A549 (cell line): ENCODE measurements around the gene ARHGAP22. TPM values are rescaled to one million over a fixed set of nuclear protein-coding genes. Genes with fewer than 3 reads are reported as not detected.

Experiments used
- ATAC-seq, 2 experiments: fragments of 200-7000 bp in 1 of 2; fragments of >200 bp in 1 of 2; cut with Nextera tagmentation in 1 of 2; cut with Tn5 transposase in 1 of 2; 3 replicates each; pipeline versions ENCODE4 v1.8.0 to v1.9.1; 2018 to 2020; ENCODE audit warnings: mild to moderate bottlenecking in 1 of 2, moderate library complexity in 1 of 2
- CTCF ChIA-PET: fragments of 300-600 bp; sonication (Branson Sonifier 250); formaldehyde crosslinking; extraction: SDS; loops from one replicate; lab custom pipeline; 2021; ENCODE audit warnings: antibody characterized with exemption, inconsistent platforms; lab: Yijun Ruan, JAX
- POLR2A ChIA-PET: fragments of 350-600 bp; formaldehyde crosslinking; extraction: SDS; loops from one replicate; lab custom pipeline; 2021; ENCODE audit warnings: antibody characterized with exemption, inconsistent platforms; lab: Yijun Ruan, JAX
- DNase-seq, 2 experiments: peaks; one replicate each; pipeline versions ENCODE4 v3.0.0 to v3.0.0-alpha.2; 2011 to 2016; ENCODE audit warnings: low read depth in 1 of 2, low spot score in 1 of 2
- FAIRE-seq: peaks from 2 replicates; lab custom pipeline; 2011; peaks lifted over from hg19 to GRCh38; lab: Jason Lieb, UNC
- H3K27ac ChIP-seq, 2 experiments: fragments of >200 bp; sonication (Bioruptor Twin); formaldehyde crosslinking; 3 replicates each; pipeline ENCODE4 v1.5.1; 2016 to 2017
- H3K4me1 ChIP-seq: fragments of >200 bp; sonication (Bioruptor Twin); formaldehyde crosslinking; 3 replicates; pipeline ENCODE4 v1.6.1; 2016
- H3K4me2 ChIP-seq: fragments of >200 bp; sonication (Bioruptor Twin); formaldehyde crosslinking; 3 replicates; pipeline ENCODE4 v1.6.1; 2016
- H3K4me3 ChIP-seq: fragments of >200 bp; sonication (Bioruptor Twin); formaldehyde crosslinking; 3 replicates; pipeline ENCODE4 v1.5.1; 2016
- H3K9me3 ChIP-seq: fragments of >200 bp; sonication (Bioruptor Twin); formaldehyde crosslinking; 3 replicates; pipeline ENCODE4 v1.6.1; 2016
- CEBPB ChIP-seq, 2 experiments: fragments of >200 bp in 1 of 2; sonication (Bioruptor Twin) in 1 of 2; formaldehyde crosslinking in 1 of 2; IDR thresholded peaks; 2 replicates each; pipeline ENCODE4 v1.6.1; 2012 to 2016
- CHD2 ChIP-seq: fragments of 150-350 bp; IDR thresholded peaks from 2 replicates; pipeline ENCODE4 v1.6.1; 2014; ENCODE audit warnings: low read length; ENCODE audit not compliant: partially characterized antibody
- FOSB ChIP-seq: fragments of 250-450 bp; sonication (Bioruptor Pico); IDR thresholded peaks from 2 replicates; pipeline ENCODE4 v1.5.0; 2020; ENCODE audit warnings: mild to moderate bottlenecking, moderate library complexity
- FOSL2 ChIP-seq, 2 experiments: fragments of 450-650 bp in 1 of 2; fragments of >200 bp in 1 of 2; sonication (Bioruptor Twin) in 1 of 2; formaldehyde crosslinking; IDR thresholded peaks; 2 replicates each; pipeline versions ENCODE4 v1.5.0 to v1.6.1; 2016 to 2020; ENCODE audit warnings: mild to moderate bottlenecking in 1 of 2, moderate library complexity in 1 of 2
- HEYL ChIP-seq: fragments of 250-450 bp; sonication (Bioruptor Pico); IDR thresholded peaks from 2 replicates; pipeline ENCODE4 v1.8.0; 2021; ENCODE audit warnings: mild to moderate bottlenecking, moderate library complexity
- HOXB13 ChIP-seq: fragments of 250-450 bp; sonication (Bioruptor Pico); IDR thresholded peaks from 2 replicates; pipeline ENCODE4 v1.5.0; 2020; ENCODE audit warnings: low read depth, mild to moderate bottlenecking, moderate library complexity
- HOXB5 ChIP-seq: fragments of 250-450 bp; sonication (Bioruptor Pico); IDR thresholded peaks from 2 replicates; pipeline ENCODE4 v1.5.0; 2020; ENCODE audit warnings: mild to moderate bottlenecking, moderate library complexity
- MAFK ChIP-seq: fragments of 450-650 bp; IDR thresholded peaks from 2 replicates; pipeline ENCODE4 v1.6.1; 2014; ENCODE audit not compliant: partially characterized antibody
- NFE2L2 ChIP-seq: fragments of 150-350 bp; conservative IDR thresholded peaks from 2 replicates; pipeline ENCODE4 v1.6.1; 2014; ENCODE audit warnings: low read length
- NPAS2 ChIP-seq: fragments of 250-450 bp; sonication (Bioruptor Pico); IDR thresholded peaks from 2 replicates; pipeline ENCODE4 v1.8.0; 2022; ENCODE audit warnings: mild to moderate bottlenecking, moderate library complexity, borderline replicate concordance
- NR3C1 ChIP-seq: fragments of >200 bp; sonication (Bioruptor Twin); formaldehyde crosslinking; IDR thresholded peaks from 3 replicates; pipeline ENCODE4 v1.6.1; 2017
- POLR2AphosphoS2 ChIP-seq: conservative IDR thresholded peaks from 2 replicates; pipeline ENCODE4 v1.6.1; 2012; ENCODE audit warnings: low read length, improper control_type of control experiment, inconsistent platforms
- RCOR1 ChIP-seq: fragments of 150-350 bp; IDR thresholded peaks from 2 replicates; pipeline ENCODE4 v1.6.1; 2014; ENCODE audit warnings: antibody characterized with exemption, low read length, low read depth
- RFX5 ChIP-seq: fragments of 450-650 bp; IDR thresholded peaks from 2 replicates; pipeline ENCODE4 v1.7.1; 2014; ENCODE audit warnings: antibody characterized with exemption, mild to moderate bottlenecking, moderate library complexity
- RNF2 ChIP-seq: fragments of 200-600 bp; sonication (generic); IDR thresholded peaks from 2 replicates; pipeline ENCODE4 v1.6.1; 2016; ENCODE audit warnings: low read depth, mild to moderate bottlenecking, antibody characterized with exemption, moderate library complexity, borderline replicate concordance
- SMC3 ChIP-seq: fragments of >200 bp; sonication (Bioruptor Twin); formaldehyde crosslinking; IDR thresholded peaks from 3 replicates; pipeline ENCODE4 v1.6.1; 2018; ENCODE audit warnings: inconsistent platforms
- TFCP2L1 ChIP-seq: fragments of 250-450 bp; sonication (Bioruptor Pico); IDR thresholded peaks from 2 replicates; pipeline ENCODE4 v1.5.0; 2021; ENCODE audit warnings: mild to moderate bottlenecking
- USF2 ChIP-seq: fragments of 450-650 bp; IDR thresholded peaks from 2 replicates; pipeline ENCODE4 v1.6.1; 2014; ENCODE audit warnings: antibody characterized with exemption
- ZFP36 ChIP-seq: fragments of 450-650 bp; IDR thresholded peaks from 2 replicates; pipeline ENCODE4 v1.6.1; 2014; ENCODE audit warnings: borderline replicate concordance; ENCODE audit not compliant: partially characterized antibody
- WGBS: methylation state at CpG from one replicate; pipeline ENCODE4 v1.1.6; 2017; ENCODE audit errors: missing lambda C conversion rate; 5-methylcytosine and 5-hydroxymethylcytosine counted together
- polyA plus RNA-seq, 4 experiments: library from polyadenylated mRNA; depleted of rRNA in 3 of 4; stranded (reverse); fragments of >200 nt; fragmentation: RNase III in 1 of 4; extraction: RNeasy Plus Mini Kit Qiagen cat#74134 plus additional on column Dnase treatment in 1 of 4; gene quantifications; 2 replicates in 3 of 4; 3 replicates in 1 of 4; pipeline ENCODE4 v1.2.3, GENCODE V29; 2011 to 2017
- TF ChIP-seq, protein P1 (sequence below): IDR thresholded peaks from 2 replicates; pipeline ENCODE4 v1.6.1; 2012

The ARHGAP22 gene
- polyA plus RNA-seq, 2 of the 4 experiments (the other 2 are of a cell fraction), result 1.9 to 3.2 TPM

GRCh38 chr10:48475943-48476278 is 129.0 kb downstream of the ARHGAP22 start:
- ChIA-PET CTCF (interaction anchor here (1.0 kb wide), 1 partner anchor 33 kb away, joined by 3 read pairs; no protein-coding TSS in a partner anchor), POLR2A (no interaction called here)
- DNase-seq, result no peak

GRCh38 chr10:48474765-48475365 is 130.0 kb downstream of the ARHGAP22 start:
- Histone ChIP-seq H3K27ac (no peak overlapping the region), H3K9me3 (no peaks in the 10 kb centered on the region; the same call in 2 of the 3 replicates), H3K4me3 (no peak overlapping the region), H3K4me2 (no peak overlapping the region), H3K4me1 (no peaks in the 10 kb centered on the region)
- POLR2A ChIA-PET, result no interaction called here
- TF ChIP-seq RNF2 (no peak), RFX5 (no peak), HOXB5 (no peak), HEYL (CRISPR knock-in tag) (no peak)
- 89% methylated on average over 3 of the region's 3 CpGs for WGBS
- DNase-seq (no peak), FAIRE-seq (no peak), ATAC-seq (no peak)
- CTCF ChIA-PET, result interaction anchor here (1.0 to 1.4 kb wide), 2 partner anchors 12 to 32 kb away, joined by 3 to 4 read pairs; no protein-coding TSS in a partner anchor

More at GRCh38 chr10:48475943-48476278, 129.0 kb downstream of the ARHGAP22 start:
- H3K9me3 ChIP-seq, result no peaks in the 10 kb centered on the region; the same call in 2 of the 3 replicates
- H3K4me2 ChIP-seq, result no peak overlapping the region
- no peak for ATAC-seq
- no peak overlapping the region for H3K4me3 ChIP-seq
- WGBS, result 93% methylated on average over 2 of the region's 4 CpGs
- H3K4me1 ChIP-seq, result no peaks in the 10 kb centered on the region
- FAIRE-seq, result no peak
- no peak overlapping the region for H3K27ac ChIP-seq
- TF ChIP-seq NFE2L2, result no peak
- no peak for TF ChIP-seq MAFK
- no peak for TF ChIP-seq RNF2
- TF ChIP-seq CEBPB (IDR thresholded peaks at IDR 0.05), result no peak

DNA sequence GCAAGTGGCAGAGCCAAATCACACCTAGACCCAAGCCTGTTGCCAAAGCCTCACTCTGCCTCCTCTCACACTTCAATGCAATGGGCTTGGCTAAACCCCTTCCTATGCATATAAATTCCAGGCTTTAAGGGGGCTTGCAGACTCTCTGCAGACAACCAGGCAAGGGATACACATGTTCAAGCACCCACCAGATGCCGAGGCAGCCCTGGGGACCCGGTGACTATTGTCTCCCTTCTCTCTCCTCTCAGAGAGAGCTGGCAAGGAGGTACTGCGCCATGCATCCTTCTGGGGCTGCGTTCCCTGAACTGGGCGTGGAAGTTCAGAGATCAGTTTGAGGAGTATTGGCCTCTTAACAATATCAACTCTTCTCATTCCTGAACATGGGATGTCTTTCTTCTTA is 131.2 kb downstream of the ARHGAP22 start:
- DNase-seq (no peak), FAIRE-seq (no peak), ATAC-seq (no peak)
- ChIA-PET POLR2A (no interaction called here), CTCF (no interaction called here)
- Histone ChIP-seq H3K4me1 (no peaks in the 10 kb centered on the region), H3K9me3 (no peaks in the 10 kb centered on the region; the same call in 2 of the 3 replicates), H3K4me3 (no peak overlapping the region), H3K4me2 (no peak overlapping the region), H3K27ac (no peak overlapping the region)
- TF ChIP-seq FOSL2 (IDR thresholded peaks at IDR 0.05) (no peak), FOSL2 (CRISPR knock-in tag; IDR thresholded peaks at IDR 0.05) (no peak), RCOR1 (no peak), FOSB (CRISPR knock-in tag) (no peak), NFE2L2 (no peak), ZFP36 (no peak), HOXB13 (CRISPR knock-in tag) (no peak), NR3C1 (no peak), POLR2AphosphoS2 (no peak), CHD2 (no peak), RNF2 (no peak), TFCP2L1 (CRISPR knock-in tag) (no peak), SMC3 (no peak), CEBPB (IDR thresholded peaks at IDR 0.05) (no peak), NPAS2 (CRISPR knock-in tag) (no peak), USF2 (no peak), MAFK (no peak), HEYL (CRISPR knock-in tag) (no peak)
- TF ChIP-seq, protein P1, sequence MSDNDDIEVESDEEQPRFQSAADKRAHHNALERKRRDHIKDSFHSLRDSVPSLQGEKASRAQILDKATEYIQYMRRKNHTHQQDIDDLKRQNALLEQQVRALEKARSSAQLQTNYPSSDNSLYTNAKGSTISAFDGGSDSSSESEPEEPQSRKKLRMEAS, result no peak
- WGBS, result 87% methylated on average over 5 of the region's 5 CpGs
